ENCODE data around the gene MSX2.

MSX2 gene

DNA sequence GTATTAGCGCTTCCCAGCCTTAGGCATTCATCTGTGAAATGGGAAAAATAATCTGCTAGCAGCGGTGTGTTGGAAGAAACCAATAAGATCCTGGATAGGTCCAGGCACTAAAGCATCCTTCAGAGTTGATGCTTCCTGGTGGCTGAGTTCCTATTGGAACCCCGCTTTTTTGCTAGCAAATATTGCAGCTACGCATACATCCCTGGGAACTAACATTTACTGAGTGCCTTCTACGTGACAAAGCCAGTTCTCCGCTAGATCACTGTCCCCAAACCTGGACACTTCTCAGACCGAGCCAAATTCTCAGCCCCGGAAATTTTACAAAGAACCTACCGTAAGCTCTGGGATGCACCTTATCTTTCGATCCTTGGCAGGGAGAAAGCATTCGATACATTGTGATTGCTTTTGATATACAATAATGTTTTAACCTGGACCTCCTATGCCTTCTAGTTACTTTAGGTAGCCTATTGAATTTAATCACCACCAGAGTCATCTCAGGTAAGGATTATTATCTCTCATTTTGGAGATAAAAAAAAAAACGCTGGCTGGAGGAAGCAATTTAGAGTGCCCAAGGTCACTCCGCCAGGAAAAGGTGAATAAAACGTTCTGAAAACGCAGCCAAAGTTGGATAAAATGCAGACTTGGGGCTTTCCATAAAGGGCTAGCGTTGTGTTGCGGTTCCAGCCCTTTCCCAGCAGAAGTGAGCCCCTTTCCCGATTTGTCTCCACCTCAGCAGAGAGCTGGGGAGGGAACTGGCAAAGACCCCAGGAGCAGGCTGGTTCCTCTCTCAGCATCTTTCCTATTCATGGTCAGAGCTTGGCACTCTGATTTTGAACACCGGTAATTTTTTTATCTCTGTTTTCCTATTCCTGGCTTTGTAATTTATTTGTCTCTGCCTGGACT lies 2.6 kb upstream of the MSX2 start:
- no peak for DNase-seq (ENCODE audit: low read depth, low spot score)
- TF ChIP-seq, protein P1, sequence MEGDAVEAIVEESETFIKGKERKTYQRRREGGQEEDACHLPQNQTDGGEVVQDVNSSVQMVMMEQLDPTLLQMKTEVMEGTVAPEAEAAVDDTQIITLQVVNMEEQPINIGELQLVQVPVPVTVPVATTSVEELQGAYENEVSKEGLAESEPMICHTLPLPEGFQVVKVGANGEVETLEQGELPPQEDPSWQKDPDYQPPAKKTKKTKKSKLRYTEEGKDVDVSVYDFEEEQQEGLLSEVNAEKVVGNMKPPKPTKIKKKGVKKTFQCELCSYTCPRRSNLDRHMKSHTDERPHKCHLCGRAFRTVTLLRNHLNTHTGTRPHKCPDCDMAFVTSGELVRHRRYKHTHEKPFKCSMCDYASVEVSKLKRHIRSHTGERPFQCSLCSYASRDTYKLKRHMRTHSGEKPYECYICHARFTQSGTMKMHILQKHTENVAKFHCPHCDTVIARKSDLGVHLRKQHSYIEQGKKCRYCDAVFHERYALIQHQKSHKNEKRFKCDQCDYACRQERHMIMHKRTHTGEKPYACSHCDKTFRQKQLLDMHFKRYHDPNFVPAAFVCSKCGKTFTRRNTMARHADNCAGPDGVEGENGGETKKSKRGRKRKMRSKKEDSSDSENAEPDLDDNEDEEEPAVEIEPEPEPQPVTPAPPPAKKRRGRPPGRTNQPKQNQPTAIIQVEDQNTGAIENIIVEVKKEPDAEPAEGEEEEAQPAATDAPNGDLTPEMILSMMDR (IDR thresholded peaks at IDR 0.05; ENCODE audit: insufficient read depth, low read length, missing control alignments), result no peak
- ChIA-PET POLR2A (no interaction called here), CTCF (interaction anchor here (1.4 kb wide), 1 partner anchor 302 kb away, joined by 3 read pairs; no protein-coding TSS in a partner anchor)
- no peak overlapping the region for H3K4me3 ChIP-seq (ENCODE audit: low read depth, low read length)

DNA sequence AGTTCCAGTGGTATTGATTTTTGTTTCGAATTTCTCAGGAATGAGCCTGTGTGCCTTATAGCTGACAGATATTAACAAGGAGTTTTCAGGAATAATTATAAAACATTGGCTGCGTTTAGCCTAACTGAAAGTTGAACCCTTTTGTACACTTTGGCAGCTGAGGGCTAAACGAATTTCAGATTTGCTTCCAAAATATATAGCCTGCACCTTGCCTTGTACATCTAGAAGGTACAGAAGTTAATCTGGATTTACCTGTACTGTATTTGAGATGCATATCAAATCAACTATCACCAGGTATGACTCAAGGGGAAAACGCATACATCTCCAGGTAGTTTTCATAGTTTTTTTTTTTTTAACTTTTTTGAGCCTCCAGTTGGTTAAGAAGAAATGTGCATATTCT lies 1.9 kb upstream of the MSX2 start:
- DNase-seq (ENCODE audit: low read depth, low spot score), result no peak
- POLR2A ChIA-PET, result no interaction called here
- TF ChIP-seq, protein P1 (IDR thresholded peaks at IDR 0.05; ENCODE audit: insufficient read depth, low read length, missing control alignments), result no peak
- CTCF ChIA-PET, result interaction anchor here (1.4 kb wide), 1 partner anchor 303 kb away, joined by 3 read pairs; no protein-coding TSS in a partner anchor
- H3K4me3 ChIP-seq (ENCODE audit: low read depth, low read length), result no peak overlapping the region

- DNase-seq (ENCODE audit: low read depth, low spot score), result no peak
- TF ChIP-seq, protein P1 (IDR thresholded peaks at IDR 0.05; ENCODE audit: insufficient read depth, low read length, missing control alignments), result no peak
- ChIA-PET POLR2A (no interaction called here), CTCF (interaction anchor here (1.4 kb wide), 1 partner anchor 304 kb away, joined by 3 read pairs; no protein-coding TSS in a partner anchor)
- H3K4me3 ChIP-seq (ENCODE audit: low read depth, low read length), result peak overlapping the region; percentile 56
These were observed 935 bp upstream of the MSX2 start for GRCh38 chr5:174723315-174723978.

DNA sequence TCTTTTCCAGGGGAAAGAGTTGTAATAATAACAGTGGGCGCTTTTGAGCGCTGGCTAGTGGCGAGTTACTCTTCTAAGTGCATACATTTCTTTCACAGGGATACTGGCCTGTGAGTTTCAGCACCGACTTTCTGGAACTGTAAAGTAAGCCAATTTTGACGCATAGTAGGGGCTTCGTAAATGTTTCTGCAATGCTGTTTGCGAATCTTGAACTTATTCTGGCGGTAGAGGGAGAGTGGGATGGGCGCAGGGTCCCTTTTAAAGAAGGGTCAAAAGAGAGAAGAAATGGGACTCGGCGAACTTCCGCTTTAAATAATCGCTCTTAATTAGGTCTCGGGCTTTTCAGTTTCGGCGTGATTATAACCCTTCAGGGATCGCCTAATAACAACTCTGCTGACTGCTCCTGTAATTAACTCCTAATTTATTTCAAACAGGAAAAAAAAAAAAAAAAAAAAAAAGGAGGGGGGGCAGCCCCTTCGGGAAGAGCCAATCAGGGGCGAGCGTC lies 351 bp upstream of the MSX2 start:
- ChIA-PET POLR2A (interaction anchor here (0.6 kb wide), 1 partner anchor 465 kb away, joined by 4 read pairs; no protein-coding TSS in a partner anchor), CTCF (interaction anchor here (0.6 to 1.0 kb wide), 2 partner anchors 110 to 305 kb away, joined by 3 to 4 read pairs; no protein-coding TSS in a partner anchor)
- no peak for DNase-seq (ENCODE audit: low read depth, low spot score)
- H3K4me3 ChIP-seq (ENCODE audit: low read depth, low read length), result peak overlapping the region; percentile 56
- TF ChIP-seq, protein P1 (IDR thresholded peaks at IDR 0.05; ENCODE audit: insufficient read depth, low read length, missing control alignments), result no peak

- peak overlapping the region; percentile 56 for H3K4me3 ChIP-seq (ENCODE audit: low read depth, low read length)
- DNase-seq (ENCODE audit: low read depth, low spot score), result no peak
- POLR2A ChIA-PET, result no interaction called here
These were observed 1.0 kb downstream of the MSX2 start for GRCh38 chr5:174725261-174725990.

More at GRCh38 chr5:174725261-174725990, 1.0 kb downstream of the MSX2 start:
- CTCF ChIA-PET, result no interaction called here
- TF ChIP-seq, protein P1 (IDR thresholded peaks at IDR 0.05; ENCODE audit: insufficient read depth, low read length, missing control alignments), result no peak
